ENCODE data around the gene AVEN.

The AVEN gene

DNA sequence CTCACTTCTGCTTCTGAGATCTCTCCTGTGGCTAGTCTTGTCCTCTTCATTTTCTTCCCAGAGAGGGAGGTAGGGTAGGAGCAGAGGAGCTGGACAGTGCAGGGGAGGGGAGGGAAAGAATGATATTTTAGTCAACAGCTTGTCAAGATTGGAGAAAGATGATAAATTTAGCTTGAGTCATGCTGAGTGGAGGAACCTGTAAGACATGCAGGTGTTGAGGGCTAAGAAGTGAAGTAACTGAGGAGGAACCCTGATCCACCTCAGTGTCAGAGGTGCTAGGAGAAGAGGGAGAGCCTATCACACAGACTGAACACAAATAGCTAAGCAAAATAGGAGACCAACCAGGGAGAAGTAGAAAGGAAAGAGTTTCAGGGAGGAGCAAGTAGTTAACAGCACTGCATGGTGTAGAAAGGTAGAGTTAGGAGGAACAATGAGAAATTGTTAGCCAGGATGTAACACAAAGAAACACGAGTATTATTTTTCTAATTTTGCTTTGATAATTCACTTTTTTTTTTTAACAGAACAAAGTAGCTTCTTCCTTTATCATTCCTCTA is 178.9 kb downstream of the AVEN start:
- no peak for DNase-seq (ENCODE audit: low read depth, low spot score)
- TF ChIP-seq, protein P1, sequence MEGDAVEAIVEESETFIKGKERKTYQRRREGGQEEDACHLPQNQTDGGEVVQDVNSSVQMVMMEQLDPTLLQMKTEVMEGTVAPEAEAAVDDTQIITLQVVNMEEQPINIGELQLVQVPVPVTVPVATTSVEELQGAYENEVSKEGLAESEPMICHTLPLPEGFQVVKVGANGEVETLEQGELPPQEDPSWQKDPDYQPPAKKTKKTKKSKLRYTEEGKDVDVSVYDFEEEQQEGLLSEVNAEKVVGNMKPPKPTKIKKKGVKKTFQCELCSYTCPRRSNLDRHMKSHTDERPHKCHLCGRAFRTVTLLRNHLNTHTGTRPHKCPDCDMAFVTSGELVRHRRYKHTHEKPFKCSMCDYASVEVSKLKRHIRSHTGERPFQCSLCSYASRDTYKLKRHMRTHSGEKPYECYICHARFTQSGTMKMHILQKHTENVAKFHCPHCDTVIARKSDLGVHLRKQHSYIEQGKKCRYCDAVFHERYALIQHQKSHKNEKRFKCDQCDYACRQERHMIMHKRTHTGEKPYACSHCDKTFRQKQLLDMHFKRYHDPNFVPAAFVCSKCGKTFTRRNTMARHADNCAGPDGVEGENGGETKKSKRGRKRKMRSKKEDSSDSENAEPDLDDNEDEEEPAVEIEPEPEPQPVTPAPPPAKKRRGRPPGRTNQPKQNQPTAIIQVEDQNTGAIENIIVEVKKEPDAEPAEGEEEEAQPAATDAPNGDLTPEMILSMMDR (IDR thresholded peaks at IDR 0.05; ENCODE audit: insufficient read depth, low read length, missing control alignments) = no peak
- no peak overlapping the region for H3K4me3 ChIP-seq (ENCODE audit: low read depth, low read length)
- CTCF ChIA-PET = interaction anchor here (0.7 kb wide), 1 partner anchor 11 kb away, joined by 3 read pairs; no protein-coding TSS in a partner anchor
- POLR2A ChIA-PET = no interaction called here

DNA sequence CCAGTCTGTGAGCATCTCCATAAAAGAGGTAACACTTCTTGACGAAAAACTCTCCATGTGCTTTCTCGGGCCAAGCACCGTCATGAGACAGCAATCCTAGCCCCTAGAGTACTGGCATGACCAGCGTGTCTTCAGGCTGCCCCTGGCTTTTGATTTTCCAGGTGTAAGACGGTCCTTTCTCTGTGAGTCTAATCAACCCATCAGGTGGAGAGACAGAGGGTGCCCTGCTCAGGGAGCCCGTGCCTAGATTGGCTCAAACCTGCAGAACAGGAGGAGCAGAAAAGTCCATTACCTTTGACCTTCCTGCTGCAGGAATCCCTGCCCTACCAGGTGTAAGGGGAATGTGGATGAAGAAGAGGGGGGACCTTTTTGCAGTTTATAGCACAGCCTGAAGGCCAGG is 180.2 kb downstream of the AVEN start:
- H3K4me3 ChIP-seq (ENCODE audit: low read depth, low read length) = no peak overlapping the region
- POLR2A ChIA-PET = no interaction called here
- no peak for DNase-seq (ENCODE audit: low read depth, low spot score)
- CTCF ChIA-PET = no interaction called here
- TF ChIP-seq, protein P1 (IDR thresholded peaks at IDR 0.05; ENCODE audit: insufficient read depth, low read length, missing control alignments) = no peak

DNA sequence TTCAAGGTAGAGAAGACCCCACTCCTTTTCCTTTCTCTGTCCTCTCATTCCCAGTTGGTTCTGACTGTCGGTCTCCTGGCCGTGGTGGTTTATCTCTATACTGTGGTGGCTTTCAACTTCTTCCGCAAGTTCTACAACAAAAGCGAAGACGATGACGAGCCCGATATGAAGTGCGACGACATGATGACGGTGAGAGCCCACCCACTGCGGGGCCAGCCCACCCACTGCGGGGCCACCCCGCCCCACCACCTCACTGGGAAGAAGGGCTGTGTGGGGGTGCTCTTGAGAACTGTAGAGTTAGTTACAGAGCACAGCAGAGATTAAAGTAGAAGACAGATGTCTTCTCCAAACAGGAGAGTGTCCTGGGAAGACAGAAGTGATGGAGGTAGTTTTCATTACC is 181.3 kb downstream of the AVEN start:
- TF ChIP-seq, protein P1 (IDR thresholded peaks at IDR 0.05; ENCODE audit: insufficient read depth, low read length, missing control alignments) = no peak
- ChIA-PET POLR2A (no interaction called here), CTCF (no interaction called here)

DNA sequence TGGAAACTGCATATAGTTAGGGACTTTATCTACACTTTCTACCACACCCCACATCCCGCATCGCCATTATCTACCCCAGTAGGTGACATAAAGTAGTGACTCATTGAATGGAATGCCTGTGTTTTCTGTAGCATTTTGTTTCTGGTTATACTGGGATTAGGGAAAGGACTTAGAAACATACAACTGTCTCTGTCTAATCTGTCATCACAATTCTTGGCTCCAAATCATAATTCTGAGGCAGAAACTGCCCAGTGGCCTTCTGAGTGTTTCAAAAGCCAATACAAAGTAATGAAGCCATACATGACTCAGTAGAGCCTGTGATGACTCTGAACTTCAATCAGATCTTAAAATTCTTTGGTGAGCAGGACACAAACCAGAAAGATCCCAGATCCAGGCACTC is 186.4 kb downstream of the AVEN start:
- POLR2A ChIA-PET = no interaction called here
- no peak overlapping the region for H3K4me3 ChIP-seq (ENCODE audit: low read depth, low read length)
- TF ChIP-seq, protein P1 (IDR thresholded peaks at IDR 0.05; ENCODE audit: insufficient read depth, low read length, missing control alignments) = no peak
- CTCF ChIA-PET = no interaction called here
- no peak for DNase-seq (ENCODE audit: low read depth, low spot score)

More for the DNA sequence above, 181.3 kb downstream of the AVEN start:
- no peak for DNase-seq (ENCODE audit: low read depth, low spot score)
- no peak overlapping the region for H3K4me3 ChIP-seq (ENCODE audit: low read depth, low read length)

DNA sequence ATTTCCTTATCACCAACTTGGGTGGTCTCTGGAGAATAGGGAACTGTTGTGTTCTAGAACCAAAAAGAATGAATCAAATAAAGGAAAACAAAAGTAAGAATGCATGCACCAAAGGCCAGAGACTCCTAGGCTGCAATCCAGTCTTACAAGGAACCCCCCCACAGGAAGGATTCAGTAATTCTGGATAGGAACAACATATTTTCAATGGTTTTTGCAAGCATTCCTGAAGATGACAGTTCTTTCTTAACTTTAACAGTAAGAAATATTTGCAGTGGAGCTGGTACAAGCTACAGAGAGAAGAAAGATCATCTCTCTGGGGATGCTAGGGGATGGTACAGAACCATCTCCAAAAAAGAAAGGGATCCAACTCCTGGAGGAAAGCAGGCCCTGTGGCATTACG is 186.9 kb downstream of the AVEN start:
- no peak for DNase-seq (ENCODE audit: low read depth, low spot score)
- H3K4me3 ChIP-seq (ENCODE audit: low read depth, low read length) = no peak overlapping the region
- TF ChIP-seq, protein P1 (IDR thresholded peaks at IDR 0.05; ENCODE audit: insufficient read depth, low read length, missing control alignments) = no peak
- ChIA-PET POLR2A (no interaction called here), CTCF (no interaction called here)

DNA sequence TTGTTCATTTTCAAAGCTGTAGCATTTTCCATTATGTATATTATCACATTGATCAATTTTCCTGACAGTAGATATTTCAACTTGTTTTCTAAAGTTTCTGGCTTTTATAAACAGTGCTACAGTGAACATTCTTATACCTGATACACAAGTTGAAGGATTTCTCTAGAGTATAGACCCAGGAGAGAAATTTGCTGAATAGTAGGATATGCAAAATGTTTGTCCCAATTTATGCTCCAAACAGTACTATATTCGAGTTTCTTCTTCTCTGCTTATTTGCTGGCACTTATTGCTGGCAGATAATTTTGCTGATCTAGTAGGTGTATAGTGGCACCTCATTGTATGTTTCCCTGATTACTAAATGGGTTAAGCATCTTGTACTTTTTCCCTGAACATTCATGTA is 187.9 kb downstream of the AVEN start:
- no peak overlapping the region for H3K4me3 ChIP-seq (ENCODE audit: low read depth, low read length)
- CTCF ChIA-PET = no interaction called here
- TF ChIP-seq, protein P1 (IDR thresholded peaks at IDR 0.05; ENCODE audit: insufficient read depth, low read length, missing control alignments) = no peak
- no peak for DNase-seq (ENCODE audit: low read depth, low spot score)
- POLR2A ChIA-PET = no interaction called here

Data from AG04449 (cell line).